Fibroblast of skin of right quadriceps (primary cell): Measurements from ENCODE around the gene INTS2.
A peak's percentile ranks its signal among the peaks of the same experiment; 100 is the strongest.
"Not testable (repeated sequence)": the region's sequence is repeated elsewhere in the genome, so short reads cannot be mapped to it uniquely, and the experiment has no call there.

Source experiments
- DNase-seq: peaks from one replicate; pipeline ENCODE4 v3.0.0-alpha.2; 2013

INTS2 gene, protein sequence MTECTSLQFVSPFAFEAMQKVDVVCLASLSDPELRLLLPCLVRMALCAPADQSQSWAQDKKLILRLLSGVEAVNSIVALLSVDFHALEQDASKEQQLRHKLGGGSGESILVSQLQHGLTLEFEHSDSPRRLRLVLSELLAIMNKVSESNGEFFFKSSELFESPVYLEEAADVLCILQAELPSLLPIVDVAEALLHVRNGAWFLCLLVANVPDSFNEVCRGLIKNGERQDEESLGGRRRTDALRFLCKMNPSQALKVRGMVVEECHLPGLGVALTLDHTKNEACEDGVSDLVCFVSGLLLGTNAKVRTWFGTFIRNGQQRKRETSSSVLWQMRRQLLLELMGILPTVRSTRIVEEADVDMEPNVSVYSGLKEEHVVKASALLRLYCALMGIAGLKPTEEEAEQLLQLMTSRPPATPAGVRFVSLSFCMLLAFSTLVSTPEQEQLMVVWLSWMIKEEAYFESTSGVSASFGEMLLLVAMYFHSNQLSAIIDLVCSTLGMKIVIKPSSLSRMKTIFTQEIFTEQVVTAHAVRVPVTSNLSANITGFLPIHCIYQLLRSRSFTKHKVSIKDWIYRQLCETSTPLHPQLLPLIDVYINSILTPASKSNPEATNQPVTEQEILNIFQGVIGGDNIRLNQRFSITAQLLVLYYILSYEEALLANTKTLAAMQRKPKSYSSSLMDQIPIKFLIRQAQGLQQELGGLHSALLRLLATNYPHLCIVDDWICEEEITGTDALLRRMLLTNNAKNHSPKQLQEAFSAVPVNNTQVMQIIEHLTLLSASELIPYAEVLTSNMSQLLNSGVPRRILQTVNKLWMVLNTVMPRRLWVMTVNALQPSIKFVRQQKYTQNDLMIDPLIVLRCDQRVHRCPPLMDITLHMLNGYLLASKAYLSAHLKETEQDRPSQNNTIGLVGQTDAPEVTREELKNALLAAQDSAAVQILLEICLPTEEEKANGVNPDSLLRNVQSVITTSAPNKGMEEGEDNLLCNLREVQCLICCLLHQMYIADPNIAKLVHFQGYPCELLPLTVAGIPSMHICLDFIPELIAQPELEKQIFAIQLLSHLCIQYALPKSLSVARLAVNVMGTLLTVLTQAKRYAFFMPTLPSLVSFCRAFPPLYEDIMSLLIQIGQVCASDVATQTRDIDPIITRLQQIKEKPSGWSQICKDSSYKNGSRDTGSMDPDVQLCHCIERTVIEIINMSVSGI

DNA sequence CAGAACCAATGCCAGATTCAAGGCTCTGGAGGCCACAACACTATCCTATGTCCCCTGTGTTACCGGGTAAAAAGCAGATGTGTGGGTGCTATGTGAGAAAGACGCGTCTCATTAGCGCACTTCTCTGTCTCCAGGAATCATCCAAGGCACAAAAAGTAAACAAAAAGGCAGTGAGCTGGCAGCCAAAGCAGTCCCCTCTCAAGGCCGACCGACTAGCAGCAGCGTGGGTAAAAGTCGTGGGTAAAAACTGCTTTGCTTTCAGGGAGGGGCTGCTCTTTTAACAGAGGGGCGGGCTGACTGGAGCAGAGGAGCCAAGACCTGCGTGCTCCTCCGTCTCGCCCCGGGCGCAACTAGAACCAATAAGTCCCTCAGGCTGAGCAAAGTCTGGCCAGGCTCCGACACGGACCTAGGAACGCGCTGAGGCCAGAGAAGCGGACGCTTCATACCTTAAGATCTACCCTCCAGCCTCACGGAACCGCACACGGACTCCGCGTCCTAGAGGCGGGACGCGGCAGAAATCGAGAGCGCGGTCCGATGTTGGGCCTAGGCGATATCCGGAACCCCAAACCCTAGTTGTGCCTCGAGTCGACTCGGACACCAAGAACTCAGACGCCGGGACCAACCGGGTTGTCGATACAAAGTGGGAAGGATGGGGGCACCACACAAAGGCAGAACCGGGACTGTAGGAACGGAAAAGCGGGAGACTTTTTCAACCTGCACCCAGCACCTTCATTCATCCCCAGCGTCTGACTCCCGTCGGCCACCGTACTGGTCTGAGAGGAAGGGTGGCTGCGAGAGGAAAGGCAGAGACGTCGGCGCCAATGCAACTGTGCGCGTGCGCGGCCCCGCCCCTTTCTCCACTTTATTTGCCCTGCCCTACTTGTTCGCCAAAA lies at the start of gene INTS2:
Gene INTS2, minus strand, starts transcription at position 775 of the 893 bp plus-strand sequence. CDS start 1,338 bp downstream, outside the sequence.
- peak; percentile 97 for DNase-seq

DNA sequence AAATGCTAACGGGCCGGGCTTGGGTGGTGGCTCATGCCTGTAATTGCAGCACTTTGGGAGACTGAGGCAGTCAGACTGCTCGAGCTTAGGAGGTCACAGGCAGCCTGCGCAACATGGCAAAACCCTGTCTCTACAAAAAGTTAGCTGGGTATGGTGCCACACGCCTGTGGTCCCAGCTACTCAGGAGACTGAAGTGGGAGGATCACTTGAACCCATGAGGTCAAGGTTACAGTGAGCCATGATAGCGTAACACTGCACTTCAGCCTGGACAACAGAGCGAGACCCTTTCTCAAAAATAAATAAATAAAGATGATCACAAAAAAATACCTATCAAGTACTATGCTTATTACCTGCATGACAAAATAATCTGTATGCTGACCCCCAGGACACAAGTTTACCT lies 46.3 kb upstream of the INTS2 start:
- no peak for DNase-seq

DNA sequence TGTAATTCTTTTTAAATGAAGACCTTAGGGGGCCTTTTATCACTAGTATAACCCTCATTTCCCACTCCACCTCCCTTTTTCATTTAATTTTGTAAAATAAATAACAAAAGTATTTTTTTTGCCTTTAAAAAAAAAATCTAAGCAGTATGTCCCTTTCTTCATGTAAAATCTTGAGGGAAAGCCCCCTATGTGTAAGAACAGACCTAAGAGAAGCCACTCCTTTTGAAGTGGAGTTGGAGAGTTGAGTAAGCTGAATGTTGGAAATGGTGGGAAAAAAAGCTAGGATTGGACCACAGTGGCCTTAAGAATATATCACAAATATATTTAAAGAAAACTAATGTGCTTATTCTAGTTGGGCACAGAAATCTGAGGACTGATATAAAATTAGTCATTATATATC lies 44.5 kb upstream of the INTS2 start:
- DNase-seq = no peak

DNA sequence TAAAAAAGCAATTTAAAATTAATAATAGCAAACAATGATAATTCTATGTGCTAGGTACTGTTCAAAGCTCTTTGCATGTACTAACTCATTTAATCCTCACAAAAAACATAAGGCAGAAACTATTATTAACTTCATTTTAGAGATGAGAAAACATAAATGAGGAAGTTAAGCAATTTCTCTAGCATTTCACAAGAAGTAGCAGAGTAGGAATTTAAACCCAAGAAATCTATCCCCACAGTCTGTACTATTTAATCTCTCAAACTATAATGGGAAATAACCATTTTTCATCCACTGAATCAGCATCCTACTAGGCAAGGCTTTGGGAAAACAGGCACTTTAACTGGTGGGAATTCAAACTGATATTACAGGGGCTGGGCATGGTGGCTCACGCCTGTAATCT lies 42.2 kb upstream of the INTS2 start:
- no peak for DNase-seq

DNA sequence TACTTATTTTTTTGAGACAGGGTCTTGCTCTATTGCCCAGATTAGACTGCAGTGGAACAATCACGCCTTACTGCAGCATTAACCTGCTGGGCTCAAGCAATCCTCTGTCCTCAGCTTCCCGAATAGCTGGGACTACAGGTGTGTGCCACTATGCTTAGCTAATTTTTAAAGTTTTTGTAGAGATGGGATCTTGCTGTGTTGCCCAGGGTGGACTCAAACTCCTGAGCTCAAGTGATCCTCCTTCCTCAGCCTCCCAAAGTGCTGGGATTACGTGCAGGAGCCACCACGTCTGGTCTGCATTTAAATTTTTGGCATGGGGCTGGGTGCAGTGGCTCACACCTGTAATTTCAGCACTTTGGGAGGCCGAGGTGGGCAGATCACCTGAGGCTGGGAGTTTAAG lies 41.0 kb upstream of the INTS2 start:
- no peak for DNase-seq

DNA sequence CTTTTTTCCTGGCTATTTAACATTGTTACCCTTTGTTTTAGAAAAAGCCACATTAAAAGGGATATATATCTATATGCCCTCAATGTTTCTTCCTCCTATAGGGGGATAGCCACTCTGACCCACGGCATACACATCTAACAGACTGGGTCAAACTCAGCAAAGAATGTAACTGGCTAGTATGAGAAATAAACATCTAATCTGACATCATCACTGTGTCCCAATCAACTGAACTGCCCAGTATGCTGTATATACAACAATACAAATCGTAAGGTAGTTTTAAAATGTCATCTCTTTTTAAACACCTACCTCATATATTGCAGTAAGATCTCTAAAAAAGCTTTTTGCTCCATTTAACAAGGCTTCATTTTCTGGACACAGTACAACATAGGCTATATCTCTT lies 39.9 kb upstream of the INTS2 start:
- no peak for DNase-seq

DNA sequence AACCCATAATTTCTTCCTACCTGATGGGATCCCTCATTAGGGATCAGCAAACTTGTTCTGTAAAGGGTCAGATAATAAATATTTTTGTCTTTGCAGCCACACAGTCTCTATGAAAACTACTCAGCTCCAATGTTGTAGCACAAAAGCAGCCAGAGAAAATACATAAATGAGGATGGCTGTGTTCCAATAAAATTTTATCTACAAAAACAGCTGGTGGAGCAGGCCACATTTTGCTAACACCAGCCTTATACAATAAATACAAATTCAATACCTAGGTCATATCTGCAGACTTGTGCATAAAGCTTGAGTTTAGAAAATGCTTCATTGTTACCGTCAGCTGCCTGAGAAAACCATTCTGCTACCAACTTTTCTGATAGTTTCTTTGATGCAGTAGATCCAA lies 38.4 kb upstream of the INTS2 start:
- no peak for DNase-seq

DNA sequence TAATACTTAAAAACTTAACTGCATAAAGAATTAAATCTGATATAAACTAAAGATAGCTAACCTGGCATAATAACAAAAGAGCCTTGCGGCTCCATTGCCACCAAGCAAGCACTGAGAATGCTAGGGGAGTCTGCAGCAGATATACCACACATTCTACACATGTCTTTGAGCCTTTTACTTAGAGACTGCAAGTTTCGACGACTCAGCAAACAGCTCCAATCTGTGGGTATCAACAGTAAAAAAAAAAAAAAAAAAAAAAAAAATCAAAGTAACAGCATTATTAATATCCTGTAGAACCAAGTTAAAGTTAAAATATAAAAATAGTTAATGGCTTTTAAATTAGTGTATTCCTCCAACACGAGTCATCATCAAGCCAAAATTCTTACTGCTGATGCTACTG lies 27.8 kb upstream of the INTS2 start:
- DNase-seq = no peak

DNA sequence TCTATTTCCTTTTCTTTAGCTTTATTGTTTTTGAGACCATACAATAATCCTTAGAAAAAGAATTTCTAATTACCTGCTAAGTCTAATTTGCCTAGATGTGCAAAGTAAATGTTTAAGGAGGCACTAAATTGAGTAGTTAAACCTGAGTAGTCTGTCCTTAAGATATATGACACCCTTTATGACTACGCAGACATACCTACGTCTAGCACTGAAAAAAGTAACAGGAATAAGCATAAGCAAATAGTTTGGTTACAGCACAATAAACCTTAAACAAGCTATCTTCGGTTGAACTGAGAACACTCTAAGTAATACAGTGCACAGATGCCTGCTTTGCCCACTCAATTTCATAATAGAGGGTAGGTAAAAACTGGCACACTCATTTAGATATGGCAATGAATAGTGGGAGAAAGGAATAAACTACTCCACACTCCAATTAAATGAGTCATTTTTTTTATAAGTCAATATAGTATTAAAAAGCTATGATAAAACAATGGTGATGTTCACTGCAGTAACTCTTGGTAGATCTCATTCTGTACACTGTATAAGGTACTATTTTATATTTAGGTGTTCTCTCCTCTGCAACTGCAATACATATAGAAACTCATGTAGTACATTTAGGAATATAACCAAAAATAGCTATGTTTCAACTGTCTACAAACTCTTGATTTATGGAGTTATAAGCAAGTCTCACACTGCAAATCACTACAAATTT lies 19.7 kb upstream of the INTS2 start:
- no peak for DNase-seq

DNA sequence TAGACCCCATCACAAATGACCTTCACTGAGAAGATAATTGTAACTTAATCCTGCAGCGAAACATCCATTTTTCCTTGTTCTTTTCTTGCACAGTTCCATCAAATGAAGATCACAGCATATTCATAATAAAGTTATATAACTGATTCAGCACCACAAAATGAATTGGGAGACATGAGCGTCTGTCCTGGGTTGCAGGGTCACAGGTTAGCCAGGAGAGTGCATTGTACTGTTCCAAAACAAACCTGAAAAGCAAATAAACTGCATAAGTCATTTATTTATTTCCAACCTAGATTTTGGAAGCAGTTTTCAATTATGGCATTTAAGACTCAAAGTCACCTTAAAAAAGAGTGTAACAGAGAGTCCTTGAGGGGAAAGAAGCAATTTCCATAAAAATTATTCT lies 18.6 kb upstream of the INTS2 start:
- DNase-seq = no peak

DNA sequence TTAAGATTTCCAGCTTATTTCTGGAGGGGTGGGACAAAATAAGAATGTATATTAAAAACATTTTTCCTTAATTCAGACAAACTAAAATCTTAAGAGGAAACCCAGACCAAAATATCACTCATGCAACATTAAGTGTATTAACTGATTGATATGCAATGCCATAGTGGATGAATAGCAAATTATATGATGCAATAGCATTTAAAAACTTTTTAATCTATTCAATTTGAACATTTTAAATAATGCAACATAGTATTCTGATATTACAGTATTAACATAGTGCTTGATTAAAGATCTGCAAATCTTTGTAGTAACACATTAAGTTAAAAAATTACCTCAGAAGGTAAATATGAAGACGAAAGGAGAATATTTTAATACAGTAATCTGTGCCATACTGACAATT lies 15.3 kb upstream of the INTS2 start:
- DNase-seq = no peak

DNA sequence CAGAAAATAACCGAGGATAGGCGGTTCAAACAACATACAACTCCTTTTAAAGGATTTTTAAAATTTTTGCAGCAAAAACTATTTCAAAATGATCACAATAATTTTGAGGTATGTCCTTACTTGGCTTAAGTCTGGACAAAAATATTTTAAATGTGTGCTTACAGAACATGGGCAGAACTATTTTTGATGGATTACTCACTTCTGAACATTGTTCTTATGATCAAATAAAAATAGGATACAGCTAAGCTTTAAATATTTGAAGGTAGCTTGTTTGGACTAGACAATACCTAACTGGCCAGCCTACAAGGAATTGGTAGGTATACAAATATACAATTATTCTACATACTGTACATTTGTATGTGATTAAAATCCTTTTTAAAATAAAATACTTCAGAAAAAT lies 14.3 kb upstream of the INTS2 start:
- DNase-seq = no peak

DNA sequence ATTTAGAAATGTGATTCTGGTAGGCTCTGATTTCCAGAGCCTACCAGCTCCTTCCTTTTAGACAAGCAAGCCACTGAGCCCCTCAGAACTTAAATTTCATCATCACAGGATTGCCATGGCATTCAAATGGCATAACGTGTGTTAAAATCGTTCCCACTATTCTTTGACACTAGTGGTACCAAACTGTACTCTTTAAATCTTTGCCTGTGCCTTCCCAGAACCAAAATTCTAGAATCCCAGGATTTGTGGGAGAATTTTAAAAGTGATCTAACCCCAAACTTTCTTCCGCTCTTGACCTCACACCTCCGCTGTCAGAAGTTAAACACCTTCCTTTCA lies 287 bp upstream of the INTS2 start:
- no peak for DNase-seq

DNA sequence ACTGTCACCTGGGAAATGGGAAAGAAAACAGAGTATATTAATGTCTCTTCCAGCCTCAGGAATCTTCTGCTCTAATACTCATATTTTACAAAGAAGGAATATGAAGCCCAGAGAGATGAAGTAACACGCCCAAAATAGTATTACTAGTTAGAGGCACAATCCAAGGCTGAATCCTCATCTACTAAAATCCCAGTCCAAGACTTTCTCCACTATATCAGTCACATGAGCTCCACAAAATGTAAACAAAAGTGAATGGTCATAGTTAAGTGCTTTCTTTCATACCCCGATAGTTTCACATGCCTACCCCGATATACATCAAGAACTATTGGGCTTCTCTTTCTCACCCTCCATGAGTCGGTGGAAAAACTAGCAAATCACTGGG lies 965 bp downstream of the INTS2 start:
- DNase-seq = no peak

DNA sequence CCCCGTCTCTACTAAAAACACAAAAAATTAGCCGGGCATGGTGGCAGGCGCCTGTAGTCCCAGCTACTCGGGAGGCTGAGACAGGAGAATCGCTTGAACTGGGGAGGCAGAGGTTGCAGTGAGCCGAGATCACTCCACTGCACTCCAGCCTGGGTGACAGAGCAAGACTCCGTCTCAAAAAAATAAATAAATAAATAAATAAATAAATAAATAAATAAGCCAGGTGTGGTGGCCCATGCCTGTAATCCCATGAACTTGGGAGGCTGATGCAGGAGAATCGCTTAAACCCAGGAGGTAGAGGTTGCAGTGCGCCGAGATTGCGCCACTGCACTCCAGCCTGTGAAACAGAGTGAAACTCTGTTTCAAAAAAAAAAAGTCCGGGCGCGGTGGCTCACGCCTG lies 12.6 kb downstream of the INTS2 start:
- not testable (repeated sequence) for DNase-seq

DNA sequence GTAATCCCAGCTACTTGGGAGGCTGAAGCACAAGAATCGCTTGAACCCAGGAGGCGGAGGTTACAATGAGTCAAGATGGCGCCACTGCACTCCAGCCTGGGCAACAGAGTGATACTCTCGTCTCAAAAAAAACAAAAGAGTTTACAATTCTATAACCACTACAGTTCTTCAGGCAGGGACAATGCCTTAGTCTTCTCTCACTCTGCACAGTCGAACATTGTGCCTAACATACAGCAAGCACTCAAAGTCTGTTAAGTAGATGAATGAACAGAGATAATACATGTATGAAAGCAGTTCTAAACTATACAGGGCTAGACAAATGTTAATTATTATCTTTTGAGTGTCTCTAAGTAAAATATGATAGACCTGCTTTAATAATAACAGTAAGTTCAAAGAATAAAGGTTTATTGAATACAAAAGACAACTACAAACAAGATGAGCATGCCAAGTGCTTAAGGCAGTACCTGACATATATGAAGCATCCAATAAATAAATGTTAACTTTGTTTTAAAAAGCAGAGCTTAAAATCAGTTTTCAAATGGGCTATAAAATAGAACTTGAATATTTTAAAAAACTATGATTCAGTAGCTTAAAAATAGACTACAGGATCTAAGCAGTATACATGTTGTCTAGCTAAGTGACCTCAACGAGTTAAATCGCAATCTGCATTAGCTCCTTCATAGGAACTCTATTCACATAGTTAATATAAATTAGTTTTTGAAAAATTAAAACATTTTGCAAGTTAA lies 19.3 kb downstream of the INTS2 start:
- no peak for DNase-seq

DNA sequence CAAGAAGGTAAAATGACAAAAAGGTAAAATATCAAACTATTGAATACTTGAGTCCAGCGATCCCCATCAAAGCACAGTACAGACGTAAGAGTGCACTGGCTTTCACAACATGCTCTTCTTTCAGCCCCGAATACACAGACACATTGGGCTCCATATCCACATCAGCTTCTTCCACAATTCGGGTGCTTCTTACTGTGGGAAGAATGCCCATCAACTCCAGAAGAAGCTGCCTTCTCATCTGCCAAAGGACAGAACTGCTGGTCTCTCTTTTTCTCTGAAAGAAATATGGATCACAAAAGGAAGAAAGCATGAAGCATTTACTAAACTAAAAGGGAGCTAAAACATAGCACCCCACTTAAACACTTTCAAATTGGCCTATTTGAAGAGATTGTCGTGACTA lies 20.4 kb downstream of the INTS2 start:
- no peak for DNase-seq

DNA sequence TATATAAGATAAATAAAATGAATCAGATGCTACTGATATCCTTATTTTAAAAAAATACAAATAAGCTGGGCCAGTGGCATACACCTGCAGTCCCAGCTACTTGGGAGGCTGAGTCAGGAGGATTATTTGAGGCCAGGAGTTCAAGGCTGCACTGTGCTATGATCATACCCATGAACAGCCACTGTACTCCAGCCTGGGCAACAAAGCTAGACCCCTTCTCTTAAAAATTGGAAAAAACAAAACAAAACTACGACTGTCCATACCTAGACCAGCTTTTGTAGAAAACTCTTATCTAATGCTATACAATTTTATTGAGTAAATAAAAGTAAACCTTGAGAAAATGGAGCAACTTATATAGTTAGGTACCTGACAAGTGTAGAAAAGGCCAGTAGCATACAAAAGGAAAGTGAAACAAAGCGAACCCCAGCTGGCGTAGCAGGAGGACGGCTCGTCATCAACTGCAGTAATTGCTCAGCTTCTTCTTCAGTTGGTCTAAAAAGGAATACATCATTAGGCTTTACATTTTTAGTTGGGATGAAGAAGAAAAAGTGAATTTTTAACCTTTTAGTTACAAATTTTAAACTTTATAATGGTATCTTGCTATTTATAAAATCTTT lies 23.6 kb downstream of the INTS2 start:
- no peak for DNase-seq

DNA sequence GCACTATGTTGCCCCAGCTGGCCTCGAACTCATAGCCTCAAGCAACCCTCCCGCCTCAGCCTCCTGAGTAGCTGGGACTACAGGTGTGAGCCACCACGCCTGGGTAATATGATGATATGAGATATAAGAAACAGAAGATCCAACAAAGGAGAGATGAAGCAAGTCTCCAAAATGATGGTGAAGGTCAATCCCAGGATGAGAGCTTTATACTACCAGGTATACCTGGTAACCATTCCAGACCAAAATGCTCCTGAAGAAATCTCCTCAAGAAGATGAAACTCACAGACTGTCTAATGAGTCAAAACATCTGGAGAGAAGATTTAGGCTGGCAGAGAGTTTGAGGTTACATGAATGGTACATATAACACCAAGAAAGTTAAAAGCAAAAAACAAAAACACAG lies 24.5 kb downstream of the INTS2 start:
- no peak for DNase-seq

DNA sequence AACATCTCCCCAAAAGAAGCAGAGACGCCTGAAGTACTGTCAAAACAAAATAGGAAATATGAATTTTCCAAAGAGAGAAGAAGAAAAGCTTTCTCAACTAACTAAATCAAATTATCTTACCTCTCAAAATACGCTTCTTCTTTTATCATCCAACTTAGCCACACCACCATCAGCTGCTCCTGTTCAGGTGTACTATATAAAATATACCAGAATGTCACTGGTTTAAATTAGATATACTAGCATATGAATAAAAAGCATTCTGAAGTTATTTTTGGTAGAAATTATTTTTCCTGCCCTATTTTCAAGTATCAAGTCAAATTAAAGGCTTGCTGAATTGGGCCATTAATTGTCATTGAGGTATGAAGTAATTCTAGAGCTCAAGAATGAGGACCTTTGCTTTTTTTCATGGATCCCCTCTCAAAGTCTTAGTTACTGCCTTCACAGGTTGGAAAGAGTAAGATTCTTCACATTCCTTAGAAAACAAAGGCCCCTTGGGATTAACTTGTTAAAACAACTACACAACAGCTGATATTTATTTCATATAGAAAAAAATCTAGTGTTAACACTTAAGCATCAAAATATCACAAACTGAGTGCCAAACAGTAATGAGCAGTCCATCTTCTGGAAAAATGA lies 30.1 kb downstream of the INTS2 start:
- DNase-seq = no peak
